GM23338 (cell line): ENCODE data around the gene SH3GL2. TPM values are rescaled to one million over a fixed set of nuclear protein-coding genes. Genes with fewer than 3 reads are reported as not detected.

ENCODE experiments used
- ATAC-seq: fragments of 200-7000 bp; cut with Tn5 transposase; 3 replicates; pipeline ENCODE4 v1.9.1; 2020
- DNase-seq: peaks from one replicate; pipeline ENCODE4 v3.0.0-alpha.2; 2015; ENCODE audit warnings: low spot score
- H2AFZ ChIP-seq: fragments of 200-600 bp; sonication (generic); 2 replicates; pipeline ENCODE4 v1.8.0; 2016; ENCODE audit warnings: antibody characterized with exemption, mild to moderate bottlenecking, moderate library complexity
- H3F3A ChIP-seq: fragments of 200-600 bp; sonication (generic); replicated peaks from 2 replicates; pipeline ENCODE4 v1.8.0; 2017; ENCODE audit warnings: antibody characterized with exemption, mixed run types, low read depth
- H3K27ac ChIP-seq: fragments of 200-600 bp; sonication (generic); 2 replicates; pipeline ENCODE4 v1.6.1; 2016; ENCODE audit warnings: low read depth
- H3K27me3 ChIP-seq: fragments of 200-600 bp; sonication (generic); 2 replicates; pipeline ENCODE4 v1.8.0; 2016; ENCODE audit warnings: mild to moderate bottlenecking, mixed run types, moderate library complexity; ENCODE audit not compliant: insufficient read depth
- H3K36me3 ChIP-seq: fragments of 200-600 bp; sonication (generic); 2 replicates; pipeline ENCODE4 v1.8.0; 2016; ENCODE audit warnings: mild to moderate bottlenecking; ENCODE audit not compliant: insufficient read depth
- H3K4me1 ChIP-seq: fragments of 200-600 bp; sonication (generic); 2 replicates; pipeline ENCODE4 v1.8.0; 2016; ENCODE audit warnings: mild to moderate bottlenecking, moderate library complexity; ENCODE audit not compliant: insufficient read depth
- H3K4me2 ChIP-seq: fragments of 200-600 bp; sonication (generic); 2 replicates; pipeline ENCODE4 v1.7.1; 2017; ENCODE audit warnings: mixed run types
- H3K4me3 ChIP-seq: fragments of 200-600 bp; sonication (generic); 2 replicates; pipeline ENCODE4 v1.6.1; 2016; ENCODE audit warnings: mixed run types
- H3K79me2 ChIP-seq: fragments of 200-600 bp; sonication (generic); replicated peaks from 2 replicates; pipeline ENCODE4 v1.8.0; 2017; ENCODE audit warnings: mild to moderate bottlenecking; ENCODE audit not compliant: insufficient read depth
- H3K9me2 ChIP-seq: fragments of 200-600 bp; sonication (generic); 2 replicates; pipeline ENCODE4 v1.8.0; 2017; ENCODE audit not compliant: insufficient read depth
- H4K20me1 ChIP-seq: fragments of 200-600 bp; sonication (generic); replicated peaks from 2 replicates; pipeline ENCODE4 v1.8.0; 2017; ENCODE audit warnings: mild to moderate bottlenecking; ENCODE audit not compliant: insufficient read depth
- H3K27ac Mint-ChIP-seq: 2 replicates; pipeline ENCODE4 v1.8.0; 2020; ENCODE audit warnings: inconsistent platforms, mild to moderate bottlenecking, moderate library complexity, mixed read lengths
- H3K27me3 Mint-ChIP-seq: 3 replicates; pipeline ENCODE4 v1.8.0; 2022; ENCODE audit warnings: low read depth, mild to moderate bottlenecking, moderate library complexity, mixed read lengths, inconsistent platforms; ENCODE audit not compliant: insufficient read depth, poor library complexity
- H3K36me3 Mint-ChIP-seq: 3 replicates; pipeline ENCODE4 v1.8.0; 2021; ENCODE audit warnings: low read depth, mild to moderate bottlenecking, inconsistent platforms, moderate library complexity, mixed read lengths
- H3K4me1 Mint-ChIP-seq: 3 replicates; pipeline ENCODE4 v1.8.0; 2020; ENCODE audit warnings: mild to moderate bottlenecking, inconsistent platforms, mixed read lengths
- H3K4me3 Mint-ChIP-seq: 3 replicates; pipeline ENCODE4 v1.8.0; 2021; ENCODE audit warnings: moderate library complexity, mild to moderate bottlenecking, inconsistent platforms, mixed read lengths
- H3K9me3 Mint-ChIP-seq: 3 replicates; pipeline ENCODE4 v1.8.0; 2020; ENCODE audit warnings: moderate library complexity, mild to moderate bottlenecking, inconsistent platforms, mixed read lengths
- CTCF ChIP-seq, 2 experiments: fragments of 200-600 bp in 1 of 2; sonication (generic) in 1 of 2; conservative IDR thresholded peaks; 2 replicates each; pipeline versions ENCODE4 v1.5.1 to v1.6.1; 2016 to 2017; ENCODE audit warnings: antibody characterized with exemption in 2 of 2, low read depth in 2 of 2, mild to moderate bottlenecking in 2 of 2, moderate library complexity in 1 of 2
- POLR2AphosphoS5 ChIP-seq: IDR thresholded peaks from 2 replicates; pipeline ENCODE4 v1.6.1; 2016; ENCODE audit warnings: antibody characterized with exemption, low read depth
- ZNF114 ChIP-seq: fragments of 250-450 bp; sonication (Bioruptor Pico); IDR thresholded peaks from 2 replicates; pipeline ENCODE4 v1.5.0; 2020; ENCODE audit warnings: mild to moderate bottlenecking, moderate library complexity
- polyA plus RNA-seq: library from polyadenylated mRNA; unstranded; fragments of >200 nt; fragmentation: Nextera tagmentation; extraction: Ambion mirVana; gene quantifications from 2 replicates; pipeline ENCODE4 v1.2.1, GENCODE V29; 2016
- total RNA-seq: library from RNA; depleted of rRNA; stranded (reverse); fragments of >200 nt; shearing (Covaris generic); gene quantifications from 2 replicates; pipeline ENCODE4 v1.2.3, GENCODE V29; 2014
- TF ChIP-seq, protein P1 (sequence below): fragments of 250-450 bp; sonication (Bioruptor Pico); IDR thresholded peaks from 2 replicates; pipeline ENCODE4 v1.5.0; 2020; ENCODE audit warnings: mild to moderate bottlenecking, moderate library complexity

SH3GL2 gene
- total and polyA plus RNA-seq, 2 experiments from 2014 or later, result 5.9 to 8.6 TPM

GRCh38 chr9:17574342-17574741 lies 4.5 kb upstream of the SH3GL2 start (continued):
- TF ChIP-seq, protein P1, sequence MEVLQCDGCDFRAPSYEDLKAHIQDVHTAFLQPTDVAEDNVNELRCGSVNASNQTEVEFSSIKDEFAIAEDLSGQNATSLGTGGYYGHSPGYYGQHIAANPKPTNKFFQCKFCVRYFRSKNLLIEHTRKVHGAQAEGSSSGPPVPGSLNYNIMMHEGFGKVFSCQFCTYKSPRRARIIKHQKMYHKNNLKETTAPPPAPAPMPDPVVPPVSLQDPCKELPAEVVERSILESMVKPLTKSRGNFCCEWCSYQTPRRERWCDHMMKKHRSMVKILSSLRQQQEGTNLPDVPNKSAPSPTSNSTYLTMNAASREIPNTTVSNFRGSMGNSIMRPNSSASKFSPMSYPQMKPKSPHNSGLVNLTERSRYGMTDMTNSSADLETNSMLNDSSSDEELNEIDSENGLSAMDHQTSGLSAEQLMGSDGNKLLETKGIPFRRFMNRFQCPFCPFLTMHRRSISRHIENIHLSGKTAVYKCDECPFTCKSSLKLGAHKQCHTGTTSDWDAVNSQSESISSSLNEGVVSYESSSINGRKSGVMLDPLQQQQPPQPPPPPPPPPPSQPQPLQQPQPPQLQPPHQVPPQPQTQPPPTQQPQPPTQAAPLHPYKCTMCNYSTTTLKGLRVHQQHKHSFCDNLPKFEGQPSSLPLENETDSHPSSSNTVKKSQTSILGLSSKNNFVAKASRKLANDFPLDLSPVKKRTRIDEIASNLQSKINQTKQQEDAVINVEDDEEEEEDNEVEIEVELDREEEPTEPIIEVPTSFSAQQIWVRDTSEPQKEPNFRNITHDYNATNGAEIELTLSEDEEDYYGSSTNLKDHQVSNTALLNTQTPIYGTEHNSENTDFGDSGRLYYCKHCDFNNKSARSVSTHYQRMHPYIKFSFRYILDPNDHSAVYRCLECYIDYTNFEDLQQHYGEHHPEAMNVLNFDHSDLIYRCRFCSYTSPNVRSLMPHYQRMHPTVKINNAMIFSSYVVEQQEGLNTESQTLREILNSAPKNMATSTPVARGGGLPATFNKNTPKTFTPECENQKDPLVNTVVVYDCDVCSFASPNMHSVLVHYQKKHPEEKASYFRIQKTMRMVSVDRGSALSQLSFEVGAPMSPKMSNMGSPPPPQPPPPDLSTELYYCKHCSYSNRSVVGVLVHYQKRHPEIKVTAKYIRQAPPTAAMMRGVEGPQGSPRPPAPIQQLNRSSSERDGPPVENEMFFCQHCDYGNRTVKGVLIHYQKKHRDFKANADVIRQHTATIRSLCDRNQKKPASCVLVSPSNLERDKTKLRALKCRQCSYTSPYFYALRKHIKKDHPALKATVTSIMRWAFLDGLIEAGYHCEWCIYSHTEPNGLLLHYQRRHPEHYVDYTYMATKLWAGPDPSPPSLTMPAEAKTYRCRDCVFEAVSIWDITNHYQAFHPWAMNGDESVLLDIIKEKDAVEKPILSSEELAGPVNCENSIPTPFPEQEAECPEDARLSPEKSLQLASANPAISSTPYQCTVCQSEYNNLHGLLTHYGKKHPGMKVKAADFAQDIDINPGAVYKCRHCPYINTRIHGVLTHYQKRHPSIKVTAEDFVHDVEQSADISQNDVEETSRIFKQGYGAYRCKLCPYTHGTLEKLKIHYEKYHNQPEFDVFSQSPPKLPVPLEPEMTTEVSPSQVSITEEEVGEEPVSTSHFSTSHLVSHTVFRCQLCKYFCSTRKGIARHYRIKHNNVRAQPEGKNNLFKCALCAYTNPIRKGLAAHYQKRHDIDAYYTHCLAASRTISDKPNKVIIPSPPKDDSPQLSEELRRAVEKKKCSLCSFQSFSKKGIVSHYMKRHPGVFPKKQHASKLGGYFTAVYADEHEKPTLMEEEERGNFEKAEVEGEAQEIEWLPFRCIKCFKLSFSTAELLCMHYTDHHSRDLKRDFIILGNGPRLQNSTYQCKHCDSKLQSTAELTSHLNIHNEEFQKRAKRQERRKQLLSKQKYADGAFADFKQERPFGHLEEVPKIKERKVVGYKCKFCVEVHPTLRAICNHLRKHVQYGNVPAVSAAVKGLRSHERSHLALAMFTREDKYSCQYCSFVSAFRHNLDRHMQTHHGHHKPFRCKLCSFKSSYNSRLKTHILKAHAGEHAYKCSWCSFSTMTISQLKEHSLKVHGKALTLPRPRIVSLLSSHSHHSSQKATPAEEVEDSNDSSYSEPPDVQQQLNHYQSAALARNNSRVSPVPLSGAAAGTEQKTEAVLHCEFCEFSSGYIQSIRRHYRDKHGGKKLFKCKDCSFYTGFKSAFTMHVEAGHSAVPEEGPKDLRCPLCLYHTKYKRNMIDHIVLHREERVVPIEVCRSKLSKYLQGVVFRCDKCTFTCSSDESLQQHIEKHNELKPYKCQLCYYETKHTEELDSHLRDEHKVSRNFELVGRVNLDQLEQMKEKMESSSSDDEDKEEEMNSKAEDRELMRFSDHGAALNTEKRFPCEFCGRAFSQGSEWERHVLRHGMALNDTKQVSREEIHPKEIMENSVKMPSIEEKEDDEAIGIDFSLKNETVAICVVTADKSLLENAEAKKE (CRISPR knock-in tag), result no peak
- no peak for TF ChIP-seq CTCF (conservative IDR thresholded peaks at IDR 0.05; ENCODE audit: low read depth in 2 of 2)
- no peak for TF ChIP-seq ZNF114 (CRISPR knock-in tag)

- H2AFZ ChIP-seq, result peak overlapping the region; percentile 98
- no peaks in the 10 kb centered on the region for H3K36me3 ChIP-seq
- H3K27ac ChIP-seq, result no peak overlapping the region
- H3K9me2 ChIP-seq, result no peaks in the 10 kb centered on the region
- peaks cover 3% of the 10 kb centered on the region; the same call in 1 of the 3 replicates for H3K9me3 Mint-ChIP-seq
- peaks cover 8% of the 10 kb centered on the region for H4K20me1 ChIP-seq
- no peaks in the 10 kb centered on the region; the same call in 1 of the 2 replicates for H3K79me2 ChIP-seq
- TF ChIP-seq POLR2AphosphoS5 (no peak), CTCF (conservative IDR thresholded peaks at IDR 0.05; ENCODE audit: low read depth in 2 of 2) (0 out of 4 replicates have a peak, but pooled peaks of 1 of the 2 experiments have one; percentile 17)
- H3K4me3 ChIP-seq, result peak overlapping the region; percentile 86
- peak overlapping the region; percentile 81 for H3K4me2 ChIP-seq
- peaks cover 46% of the 10 kb centered on the region for H3K27me3 ChIP-seq
- peaks cover 29% of the 10 kb centered on the region for H3K27me3 Mint-ChIP-seq
- no peak for DNase-seq
- peaks cover 11% of the 10 kb centered on the region; the same call in 1 of the 2 replicates for H3K4me1 ChIP-seq
- H3K36me3 Mint-ChIP-seq, result 0 out of 3 replicates have a peak, but pooled peaks cover 4% of the 10 kb centered on the region
- H3K27ac Mint-ChIP-seq, result no peak overlapping the region
- H3K4me1 Mint-ChIP-seq, result 0 out of 3 replicates have a peak, but pooled peaks cover 5% of the 10 kb centered on the region
- ATAC-seq, result peak; percentile 61; the same call in 1 of the 3 replicates
- no peaks in the 10 kb centered on the region for H3F3A ChIP-seq
- H3K4me3 Mint-ChIP-seq, result peak overlapping the region; percentile 73
These were observed 322 bp upstream of the SH3GL2 start for GRCh38 chr9:17578577-17578910.
